ENCODE measurements around the gene WDR83.

DNA sequence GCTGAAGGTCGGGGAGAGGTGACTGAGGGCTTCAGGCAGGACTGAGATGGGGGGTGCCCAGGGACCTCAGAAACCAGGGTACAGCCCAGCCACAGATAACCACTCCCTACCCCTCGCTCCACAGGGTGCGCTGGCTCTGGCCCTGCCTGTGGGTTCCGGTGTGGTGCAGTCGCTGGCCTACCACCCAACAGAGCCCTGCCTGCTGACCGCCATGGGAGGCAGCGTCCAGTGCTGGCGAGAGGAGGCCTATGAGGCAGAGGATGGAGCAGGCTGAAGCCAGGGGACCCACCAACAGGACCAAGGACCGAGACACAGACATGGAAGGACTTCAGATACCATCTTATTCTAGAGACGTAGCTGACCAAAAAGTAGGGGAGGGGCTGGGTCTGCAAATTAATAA, 8.8 kb downstream of the WDR83 start:
- TF ChIP-seq, protein P1, sequence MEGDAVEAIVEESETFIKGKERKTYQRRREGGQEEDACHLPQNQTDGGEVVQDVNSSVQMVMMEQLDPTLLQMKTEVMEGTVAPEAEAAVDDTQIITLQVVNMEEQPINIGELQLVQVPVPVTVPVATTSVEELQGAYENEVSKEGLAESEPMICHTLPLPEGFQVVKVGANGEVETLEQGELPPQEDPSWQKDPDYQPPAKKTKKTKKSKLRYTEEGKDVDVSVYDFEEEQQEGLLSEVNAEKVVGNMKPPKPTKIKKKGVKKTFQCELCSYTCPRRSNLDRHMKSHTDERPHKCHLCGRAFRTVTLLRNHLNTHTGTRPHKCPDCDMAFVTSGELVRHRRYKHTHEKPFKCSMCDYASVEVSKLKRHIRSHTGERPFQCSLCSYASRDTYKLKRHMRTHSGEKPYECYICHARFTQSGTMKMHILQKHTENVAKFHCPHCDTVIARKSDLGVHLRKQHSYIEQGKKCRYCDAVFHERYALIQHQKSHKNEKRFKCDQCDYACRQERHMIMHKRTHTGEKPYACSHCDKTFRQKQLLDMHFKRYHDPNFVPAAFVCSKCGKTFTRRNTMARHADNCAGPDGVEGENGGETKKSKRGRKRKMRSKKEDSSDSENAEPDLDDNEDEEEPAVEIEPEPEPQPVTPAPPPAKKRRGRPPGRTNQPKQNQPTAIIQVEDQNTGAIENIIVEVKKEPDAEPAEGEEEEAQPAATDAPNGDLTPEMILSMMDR (conservative IDR thresholded peaks at IDR 0.05; ENCODE audit: low read depth, low read length) = no peak
- TF ChIP-seq EZH2 (IDR thresholded peaks at IDR 0.05; ENCODE audit: borderline replicate concordance, low read depth, low read length, poor library complexity, severe bottlenecking) = no peak

Data from A673 (cell line).